Stimulated activated CD8-positive, alpha-beta memory T cell treated with anti-CD3 and anti-CD28 coated beads, Interleukin-4, amount 100 ng/mL, for 48 hours (primary cell): ENCODE data around the gene ATP8B3.
"Not testable (repeated sequence)": the region's sequence is repeated elsewhere in the genome, so short reads cannot be mapped to it uniquely, and the experiment has no call there.

Experiments used
- DNase-seq: peaks from one replicate; pipeline ENCODE4 v3.0.0-alpha.2; 2020

ATP8B3 gene

GRCh38 chr19:1768248-1768647, 43.8 kb downstream of the ATP8B3 start:
- DNase-seq, result no peak

DNA sequence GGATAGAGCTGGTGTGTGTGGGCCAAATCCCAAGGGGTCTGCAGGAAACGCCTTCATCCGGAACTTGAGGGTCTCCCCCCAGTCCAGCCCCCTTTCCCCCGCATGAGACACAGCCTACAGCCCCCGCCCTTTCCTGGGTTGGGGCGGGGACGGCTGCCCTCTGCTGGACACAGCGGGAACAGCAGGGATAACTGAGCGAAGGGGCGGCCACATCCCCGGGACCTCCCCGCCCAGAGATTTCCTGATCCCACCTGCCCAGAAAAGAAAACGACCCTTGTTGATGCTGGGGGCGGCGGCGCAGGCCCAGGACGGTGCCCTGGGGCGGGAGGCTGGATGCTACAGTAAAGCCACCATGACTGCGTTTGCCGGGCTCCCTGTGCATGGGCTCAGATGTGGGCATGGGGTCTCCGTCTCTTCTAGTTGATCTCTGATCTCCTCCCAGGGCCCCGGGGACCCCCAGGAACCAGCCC, 44.6 kb downstream of the ATP8B3 start:
- peak; percentile 83 for DNase-seq

DNA sequence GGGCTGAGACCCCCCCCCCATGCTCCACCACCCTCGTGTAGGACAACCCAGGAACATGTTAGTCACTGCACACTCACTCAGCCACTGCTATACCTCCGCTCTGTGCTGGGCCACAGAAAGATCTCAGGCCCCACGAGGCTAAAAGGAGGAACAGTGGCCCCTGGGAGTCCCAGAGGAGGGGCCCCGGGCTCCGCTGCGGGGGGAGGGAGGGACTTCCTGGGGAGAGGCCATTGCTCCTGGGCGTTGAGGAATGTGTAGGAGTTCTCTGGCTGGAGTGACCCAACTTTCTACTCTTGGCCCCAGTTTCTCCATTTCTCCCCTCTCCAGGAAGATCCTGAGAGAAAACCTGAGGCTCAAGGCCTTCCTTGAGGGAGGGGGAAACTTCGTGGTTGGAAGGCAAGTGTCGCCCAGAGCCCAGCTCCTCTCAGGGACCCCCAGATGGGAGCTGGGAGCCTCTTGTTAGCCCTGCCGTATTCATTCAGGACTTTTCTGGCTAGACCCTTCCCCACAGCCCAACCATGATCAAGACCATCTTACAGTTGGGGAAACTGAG, 45.2 kb downstream of the ATP8B3 start:
- DNase-seq, result no peak

DNA sequence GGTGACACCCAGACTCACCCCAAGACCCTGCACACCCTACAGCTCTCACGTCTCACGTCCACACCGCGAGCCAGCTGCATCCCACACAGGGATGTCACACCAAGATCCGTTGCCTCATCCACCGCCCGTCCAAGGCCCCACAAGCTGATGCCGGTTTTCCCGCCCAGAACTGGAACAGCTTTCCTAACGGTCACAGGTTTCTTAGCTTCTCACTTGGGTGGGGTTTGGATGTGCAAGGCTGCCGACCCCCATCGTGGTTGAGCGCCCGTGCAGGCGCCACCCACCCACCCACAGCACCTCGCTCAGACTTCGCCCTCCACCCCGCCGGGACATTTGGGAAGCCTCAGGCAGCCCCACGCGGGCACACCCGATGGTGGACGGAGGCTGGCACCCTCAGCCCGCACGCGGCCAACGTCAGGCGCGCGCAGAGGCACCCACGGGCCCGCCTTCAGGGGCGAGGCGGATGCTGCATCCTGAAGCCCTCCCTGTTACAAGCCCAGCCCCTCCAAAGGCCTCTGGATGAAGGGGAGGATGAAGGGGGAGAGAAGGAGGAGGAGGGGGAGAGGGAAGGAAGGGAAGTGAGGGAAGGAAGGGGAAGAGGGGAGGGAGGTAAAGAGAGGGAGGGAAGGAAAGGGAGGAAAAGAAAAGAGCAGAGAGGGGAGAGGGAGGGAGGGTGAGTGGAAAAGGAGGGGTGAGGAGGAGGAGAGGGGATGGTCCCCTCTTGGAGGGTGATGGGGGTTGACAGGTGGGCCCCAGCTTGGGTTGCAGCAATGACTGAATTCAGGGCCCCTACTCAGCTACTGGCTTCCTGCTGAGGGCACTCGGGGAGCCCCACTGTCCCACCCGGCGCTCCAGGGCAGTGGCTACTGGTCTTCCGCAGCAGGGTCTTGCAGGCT, 45.9 kb downstream of the ATP8B3 start:
- no peak for DNase-seq

GRCh38 chr19:1765232-1765903, 46.7 kb downstream of the ATP8B3 start:
- no peak for DNase-seq

- no peak for DNase-seq
Measured at GRCh38 chr19:1764729-1765128, 47.3 kb downstream of the ATP8B3 start.

- DNase-seq, result no peak
Measured at GRCh38 chr19:1763648-1764639, 48.1 kb downstream of the ATP8B3 start.

DNA sequence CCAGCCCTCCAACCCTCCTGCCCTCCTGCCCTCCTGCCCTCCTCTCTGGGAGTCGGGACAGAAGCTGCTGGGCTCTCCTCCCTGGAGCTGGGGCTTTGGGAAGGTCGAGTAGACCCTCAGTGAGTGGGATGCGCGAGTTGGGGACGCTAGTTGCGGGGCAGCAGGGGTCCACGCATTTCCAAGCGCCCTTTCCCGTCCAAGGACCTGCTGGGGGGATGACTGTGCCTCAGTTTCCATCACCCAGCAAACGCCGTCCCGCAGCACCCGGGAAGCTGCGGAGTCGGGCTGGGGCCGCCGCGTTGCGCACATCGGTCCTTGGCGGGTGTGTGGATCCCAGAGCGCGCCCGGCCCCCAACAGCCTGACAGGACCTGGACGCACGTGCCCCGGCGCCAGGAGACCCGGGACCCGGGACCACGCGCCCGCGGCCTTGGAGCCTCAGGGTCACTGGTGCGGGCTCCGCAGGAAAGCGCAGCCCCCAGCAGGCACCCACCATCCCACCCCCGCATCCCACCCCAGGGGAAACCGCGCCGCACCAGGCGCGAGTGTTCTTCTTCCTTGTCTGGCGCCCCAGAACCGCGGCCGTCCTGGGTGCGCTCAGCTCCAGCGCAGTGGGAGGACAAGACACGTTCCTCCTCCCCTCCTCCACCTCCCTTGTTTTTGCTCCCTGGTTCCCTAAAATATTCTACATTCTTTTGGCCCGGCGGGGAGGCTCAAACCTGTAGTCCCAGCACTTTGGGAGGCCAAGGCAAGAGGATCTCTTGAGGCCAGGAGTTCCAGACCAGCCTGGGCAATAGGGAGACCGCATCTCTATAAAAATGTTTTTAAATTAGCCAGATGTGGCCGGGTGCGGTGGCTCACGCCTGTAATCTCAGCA, 49.6 kb downstream of the ATP8B3 start:
- no peak for DNase-seq

DNA sequence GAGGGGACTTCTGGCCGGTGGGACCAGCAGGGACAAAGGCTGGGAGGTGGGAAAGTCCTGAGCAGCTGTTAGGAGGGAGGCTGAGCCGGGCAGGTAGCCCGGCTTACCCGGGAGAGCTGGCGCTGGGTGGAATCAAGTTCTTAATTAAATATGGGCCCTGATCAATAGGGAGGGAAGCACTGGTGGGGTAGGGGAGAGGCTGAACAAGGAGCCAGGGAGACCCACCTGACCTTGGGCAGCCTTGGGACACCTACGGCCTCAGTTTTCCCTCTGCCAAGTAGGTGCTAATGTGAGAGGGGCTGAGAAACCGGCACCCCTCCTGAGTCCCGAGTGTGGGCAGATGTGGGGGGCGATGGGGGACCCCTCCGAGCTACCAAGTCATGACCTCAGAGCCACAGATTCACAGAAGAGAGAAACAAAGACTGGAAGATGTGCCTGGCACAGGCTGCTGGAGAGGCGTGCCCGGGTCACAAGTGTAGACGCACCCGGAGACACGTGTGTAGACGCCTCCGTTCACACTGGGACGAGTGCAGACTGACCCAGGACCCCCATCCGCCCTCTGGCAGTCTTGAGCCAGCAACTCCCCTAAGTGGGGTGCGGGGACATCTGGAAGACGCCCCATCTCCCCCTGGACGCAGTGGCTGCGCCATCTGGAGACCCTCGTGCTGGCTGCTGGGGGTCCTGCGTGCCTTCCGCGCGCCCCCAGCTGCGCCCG, 50.4 kb downstream of the ATP8B3 start:
- no peak for DNase-seq

- not testable (repeated sequence) for DNase-seq
Measured at GRCh38 chr19:1760786-1761527, 51.1 kb downstream of the ATP8B3 start.

- DNase-seq, result no peak
Measured at GRCh38 chr19:1760020-1760419, 52.1 kb downstream of the ATP8B3 start.

GRCh38 chr19:1758959-1759903, 52.8 kb downstream of the ATP8B3 start:
- no peak for DNase-seq

DNA sequence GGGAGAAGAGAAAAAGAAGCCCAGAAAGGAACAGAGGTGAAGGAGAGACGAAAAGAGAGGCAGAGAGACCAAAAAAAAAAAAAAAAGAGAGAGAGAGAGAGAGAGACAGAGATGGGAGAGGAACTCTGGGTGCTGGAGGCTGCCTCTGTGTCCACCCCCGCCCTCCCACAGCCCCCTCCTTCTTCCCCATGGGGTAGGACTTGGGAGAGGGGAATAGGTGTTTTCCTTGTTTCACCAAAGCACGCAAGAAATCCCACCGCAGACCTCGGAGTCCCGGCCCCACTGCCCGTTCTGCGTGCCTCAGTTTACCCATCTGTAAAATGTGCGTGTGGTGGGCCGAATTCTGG, 53.9 kb downstream of the ATP8B3 start:
- DNase-seq, result no peak

- no peak for DNase-seq
Measured at GRCh38 chr19:1757468-1758230, 54.4 kb downstream of the ATP8B3 start.

DNA sequence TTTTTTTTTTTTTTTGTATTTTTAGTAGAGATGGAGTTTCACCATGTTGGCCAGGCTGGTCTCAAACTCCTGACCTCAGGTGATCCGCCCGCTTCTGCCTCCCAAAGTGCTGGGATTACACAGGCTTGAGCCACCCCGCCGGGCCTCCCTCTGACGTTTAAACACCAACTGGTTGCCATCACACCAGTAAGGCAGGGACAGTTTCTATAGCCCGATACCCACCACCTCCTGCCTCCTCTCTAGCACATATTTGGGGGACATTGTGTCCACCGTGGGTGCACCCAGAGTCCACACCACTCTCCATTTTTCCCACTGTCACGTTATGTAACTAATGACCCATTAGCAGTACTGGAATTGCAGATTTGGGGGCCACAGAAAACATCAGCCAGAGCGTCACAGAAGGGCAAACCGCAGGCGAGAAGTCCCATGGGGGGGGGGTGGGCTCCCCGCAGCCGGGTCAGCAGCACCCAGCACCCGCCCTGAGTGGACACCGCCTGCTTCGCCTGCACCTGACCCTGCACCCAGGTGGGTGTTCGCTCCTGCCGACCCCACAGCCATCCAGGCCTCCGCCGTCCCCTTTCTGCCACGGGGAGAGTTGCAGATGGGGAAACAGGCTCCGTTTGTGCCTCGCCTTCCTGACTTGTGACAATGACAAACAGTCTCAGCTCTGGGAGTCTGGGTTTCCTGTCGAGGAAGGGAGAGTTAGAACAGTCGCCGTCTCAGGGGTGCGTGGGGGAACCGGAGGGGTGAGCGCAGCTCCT, 55.2 kb downstream of the ATP8B3 start:
- no peak for DNase-seq

DNA sequence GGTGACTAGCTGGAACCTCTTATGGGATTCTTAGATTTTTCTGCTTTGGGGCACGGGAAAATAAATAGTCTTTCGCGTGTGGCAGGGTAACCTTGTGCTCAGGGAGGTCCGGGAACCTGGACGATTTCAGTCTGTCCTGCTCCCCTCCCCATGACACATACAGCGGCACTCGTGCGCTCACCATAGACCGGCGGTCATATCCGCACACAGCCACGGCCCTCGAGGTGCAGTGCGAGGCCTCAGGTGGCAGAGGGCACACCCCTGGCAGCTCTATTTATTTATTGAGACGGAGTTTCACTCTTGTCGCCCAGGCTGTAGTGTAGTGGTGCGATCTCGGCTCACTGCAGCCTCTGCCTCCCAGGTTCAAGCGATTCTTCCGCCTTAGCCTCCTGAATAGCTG, 55.8 kb downstream of the ATP8B3 start:
- DNase-seq, result no peak

GRCh38 chr19:1755467-1756171, 56.5 kb downstream of the ATP8B3 start:
- no peak for DNase-seq
